BLaER1 (cell line): ENCODE data around the gene DLG2.
"Not testable (repeated sequence)": the region's sequence is repeated elsewhere in the genome, so short reads cannot be mapped to it uniquely, and the experiment has no call there.

Experiments used
- H3K27ac ChIP-seq: shearing (Covaris generic); formaldehyde crosslinking; 2 replicates; pipeline ENCODE4 v1.8.1; 2022
- H3K27me3 ChIP-seq: shearing (Covaris generic); formaldehyde crosslinking; 2 replicates; pipeline ENCODE4 v1.8.1; 2022
- H3K36me3 ChIP-seq: shearing (Covaris generic); formaldehyde crosslinking; 2 replicates; pipeline ENCODE4 v1.8.1; 2022
- H3K4me1 ChIP-seq: shearing (Covaris generic); formaldehyde crosslinking; 2 replicates; pipeline ENCODE4 v1.8.1; 2022
- H3K4me2 ChIP-seq: shearing (Covaris generic); formaldehyde crosslinking; 2 replicates; pipeline ENCODE4 v1.8.1; 2022
- H3K4me3 ChIP-seq: shearing (Covaris generic); formaldehyde crosslinking; 2 replicates; pipeline ENCODE4 v1.8.1; 2022
- H3K9ac ChIP-seq: shearing (Covaris generic); formaldehyde crosslinking; 2 replicates; pipeline ENCODE4 v1.8.1; 2022
- H3K9me3 ChIP-seq: shearing (Covaris generic); formaldehyde crosslinking; 2 replicates; pipeline ENCODE4 v1.8.1; 2022
- H4K20me1 ChIP-seq: shearing (Covaris generic); formaldehyde crosslinking; 2 replicates; pipeline ENCODE4 v1.8.1; 2022
- Cebpa-rat ChIP-seq: shearing (Covaris generic); IDR thresholded peaks from 2 replicates; pipeline ENCODE4 v1.8.1; 2022

DLG2 gene

GRCh38 chr11:85355921-85356320 lies 271.2 kb downstream of the DLG2 start:
- Histone ChIP-seq H3K4me3 (no peak overlapping the region), H3K27ac (no peak overlapping the region), H4K20me1 (no peaks in the 10 kb centered on the region), H3K9ac (no peak overlapping the region), H3K4me2 (no peak overlapping the region), H3K27me3 (no peaks in the 10 kb centered on the region), H3K4me1 (peaks cover 7% of the 10 kb centered on the region; the same call in 1 of the 2 replicates), H3K9me3 (no peaks in the 10 kb centered on the region), H3K36me3 (no peaks in the 10 kb centered on the region)
- no peak for TF ChIP-seq Cebpa-rat

GRCh38 chr11:85349539-85349938 lies 277.6 kb downstream of the DLG2 start:
- not testable (repeated sequence) for H3K4me1 ChIP-seq, H3K9ac ChIP-seq, H3K9me3 ChIP-seq, H3K36me3 ChIP-seq, H3K27me3 ChIP-seq, H4K20me1 ChIP-seq, H3K4me3 ChIP-seq, H3K4me2 ChIP-seq, H3K27ac ChIP-seq

GRCh38 chr11:85348945-85349344 lies 278.2 kb downstream of the DLG2 start:
- H3K9me3 ChIP-seq, result no peaks in the 10 kb centered on the region
- no peak for TF ChIP-seq Cebpa-rat
- peaks cover 7% of the 10 kb centered on the region; the same call in 1 of the 2 replicates for H3K4me1 ChIP-seq
- H3K4me3 ChIP-seq, result no peak overlapping the region
- H3K4me2 ChIP-seq, result no peak overlapping the region
- no peak overlapping the region for H3K27ac ChIP-seq
- no peaks in the 10 kb centered on the region for H3K36me3 ChIP-seq
- H3K9ac ChIP-seq, result no peak overlapping the region
- no peaks in the 10 kb centered on the region for H3K27me3 ChIP-seq
- H4K20me1 ChIP-seq, result no peaks in the 10 kb centered on the region

- no peaks in the 10 kb centered on the region for H3K9me3 ChIP-seq
- TF ChIP-seq Cebpa-rat, result no peak
- H3K4me1 ChIP-seq, result peaks cover 7% of the 10 kb centered on the region; the same call in 1 of the 2 replicates
- H3K27me3 ChIP-seq, result no peaks in the 10 kb centered on the region
- H4K20me1 ChIP-seq, result no peaks in the 10 kb centered on the region
- no peak overlapping the region for H3K4me2 ChIP-seq
- no peak overlapping the region for H3K27ac ChIP-seq
- H3K9ac ChIP-seq, result no peak overlapping the region
- H3K4me3 ChIP-seq, result no peak overlapping the region
- H3K36me3 ChIP-seq, result no peaks in the 10 kb centered on the region
These were observed 279.9 kb downstream of the DLG2 start for GRCh38 chr11:85347291-85347690.

- no peak for TF ChIP-seq Cebpa-rat
These were observed 280.7 kb downstream of the DLG2 start for GRCh38 chr11:85346484-85346883.

GRCh38 chr11:85340846-85341245 lies 286.3 kb downstream of the DLG2 start:
- H3K27ac ChIP-seq, H3K9ac ChIP-seq, H3K9me3 ChIP-seq, H4K20me1 ChIP-seq, H3K4me1 ChIP-seq, H3K4me3 ChIP-seq, H3K36me3 ChIP-seq, H3K4me2 ChIP-seq, H3K27me3 ChIP-seq: not testable (repeated sequence)

More at GRCh38 chr11:85346484-85346883, 280.7 kb downstream of the DLG2 start:
- Histone ChIP-seq H3K9me3 (no peaks in the 10 kb centered on the region), H3K4me3 (no peak overlapping the region), H3K4me1 (peaks cover 5% of the 10 kb centered on the region; the same call in 1 of the 2 replicates), H3K9ac (no peak overlapping the region), H3K4me2 (no peak overlapping the region), H3K27me3 (no peaks in the 10 kb centered on the region), H3K36me3 (no peaks in the 10 kb centered on the region), H4K20me1 (no peaks in the 10 kb centered on the region), H3K27ac (no peak overlapping the region)

- H3K9me3 ChIP-seq, result no peaks in the 10 kb centered on the region
- H3K27me3 ChIP-seq, result no peaks in the 10 kb centered on the region
- H4K20me1 ChIP-seq, result no peaks in the 10 kb centered on the region
- H3K9ac ChIP-seq, result no peak overlapping the region
- H3K4me2 ChIP-seq, result peak overlapping the region; percentile 73; the same call in 1 of the 2 replicates
- no peaks in the 10 kb centered on the region for H3K36me3 ChIP-seq
- no peak for TF ChIP-seq Cebpa-rat
- H3K4me3 ChIP-seq, result no peak overlapping the region
- no peak overlapping the region for H3K27ac ChIP-seq
- peaks cover 41% of the 10 kb centered on the region for H3K4me1 ChIP-seq
These were observed 308.6 kb downstream of the DLG2 start for GRCh38 chr11:85318573-85318972.

GRCh38 chr11:85316967-85317366 lies 310.2 kb downstream of the DLG2 start:
- no peaks in the 10 kb centered on the region for H4K20me1 ChIP-seq
- H3K36me3 ChIP-seq, result no peaks in the 10 kb centered on the region
- H3K27ac ChIP-seq, result peak overlapping the region; percentile 75
- H3K9ac ChIP-seq, result peak overlapping the region; percentile 15; the same call in 1 of the 2 replicates
- H3K9me3 ChIP-seq, result no peaks in the 10 kb centered on the region
- H3K4me1 ChIP-seq, result peaks cover 41% of the 10 kb centered on the region
- H3K4me3 ChIP-seq, result peak overlapping the region; percentile 17; the same call in 1 of the 2 replicates
- no peak for TF ChIP-seq Cebpa-rat
- H3K27me3 ChIP-seq, result no peaks in the 10 kb centered on the region
- peak overlapping the region; percentile 73 for H3K4me2 ChIP-seq

GRCh38 chr11:85313741-85314140 lies 313.4 kb downstream of the DLG2 start:
- Histone ChIP-seq H3K27me3 (no peaks in the 10 kb centered on the region), H3K4me3 (no peak overlapping the region), H4K20me1 (no peaks in the 10 kb centered on the region), H3K9me3 (no peaks in the 10 kb centered on the region), H3K4me2 (no peak overlapping the region), H3K36me3 (no peaks in the 10 kb centered on the region), H3K9ac (no peak overlapping the region), H3K4me1 (peaks cover 47% of the 10 kb centered on the region), H3K27ac (no peak overlapping the region)
- no peak for TF ChIP-seq Cebpa-rat

GRCh38 chr11:85310479-85310878 lies 316.7 kb downstream of the DLG2 start:
- no peak overlapping the region for H3K9ac ChIP-seq
- TF ChIP-seq Cebpa-rat, result no peak
- H3K4me2 ChIP-seq, result 0 out of 2 replicates have a peak overlapping the region, but pooled peaks have one; percentile 4
- H3K4me3 ChIP-seq, result no peak overlapping the region
- H3K36me3 ChIP-seq, result no peaks in the 10 kb centered on the region
- H3K9me3 ChIP-seq, result no peaks in the 10 kb centered on the region
- no peaks in the 10 kb centered on the region for H3K27me3 ChIP-seq
- H4K20me1 ChIP-seq, result no peaks in the 10 kb centered on the region
- peaks cover 15% of the 10 kb centered on the region for H3K4me1 ChIP-seq
- no peak overlapping the region for H3K27ac ChIP-seq

- no peaks in the 10 kb centered on the region for H3K9me3 ChIP-seq
These were observed 319.8 kb downstream of the DLG2 start for GRCh38 chr11:85307366-85307765.

More at GRCh38 chr11:85307366-85307765, 319.8 kb downstream of the DLG2 start:
- Histone ChIP-seq H3K27me3 (no peaks in the 10 kb centered on the region), H3K4me2 (no peak overlapping the region), H3K4me1 (peaks cover 8% of the 10 kb centered on the region; the same call in 1 of the 2 replicates), H3K9ac (no peak overlapping the region), H4K20me1 (no peaks in the 10 kb centered on the region), H3K4me3 (no peak overlapping the region), H3K36me3 (no peaks in the 10 kb centered on the region), H3K27ac (no peak overlapping the region)
- no peak for TF ChIP-seq Cebpa-rat
